Spleen (tissue), 11 donors: ENCODE measurements around the gene CCDC106. TPM values are rescaled to one million over a fixed set of nuclear protein-coding genes. Genes with fewer than 3 reads are reported as not detected.

ENCODE experiments used
- DNase-seq: peaks from one replicate; pipeline ENCODE4 v3.0.0-alpha.2; 2020
- H3K27ac ChIP-seq, 8 donors: fragments of 200-600 bp; sonication (generic) in 7 of 8; 1 replicate in 4 of 8; 2 replicates in 4 of 8; pipeline versions ENCODE4 v1.5.0 to v1.8.0; 2016 to 2021; ENCODE audit warnings: inconsistent platforms in 4 of 8, mild to moderate bottlenecking in 4 of 8, moderate library complexity in 1 of 8
- H3K27me3 ChIP-seq, 7 donors: fragments of 200-600 bp; sonication (generic) in 6 of 7; replicated peaks in 1 of 7; 1 replicate in 4 of 7; 2 replicates in 3 of 7; pipeline versions ENCODE4 v1.5.0 to v1.8.0; 2016 to 2021; ENCODE audit warnings: inconsistent platforms in 3 of 7, mild to moderate bottlenecking in 1 of 7
- H3K36me3 ChIP-seq, 6 donors: fragments of 200-600 bp; sonication (generic) in 5 of 6; 1 replicate in 4 of 6; 2 replicates in 2 of 6; pipeline versions ENCODE4 v1.5.0 to v1.8.0; 2016 to 2021; ENCODE audit warnings: inconsistent platforms in 2 of 6
- H3K4me1 ChIP-seq, 6 donors: fragments of 200-600 bp; sonication (generic) in 5 of 6; 1 replicate in 3 of 6; 2 replicates in 3 of 6; pipeline versions ENCODE4 v1.5.0 to v1.8.0; 2016 to 2021; ENCODE audit warnings: inconsistent platforms in 3 of 6
- H3K4me3 ChIP-seq, 8 donors: fragments of 200-600 bp; sonication (generic) in 7 of 8; 1 replicate in 4 of 8; 2 replicates in 4 of 8; pipeline versions ENCODE4 v1.5.0 to v1.8.0; 2016 to 2021; ENCODE audit warnings: inconsistent platforms in 4 of 8, mild to moderate bottlenecking in 4 of 8, moderate library complexity in 2 of 8
- H3K9me3 ChIP-seq, 8 donors: fragments of 200-600 bp; sonication (generic) in 7 of 8; 1 replicate in 4 of 8; 2 replicates in 4 of 8; pipeline versions ENCODE4 v1.5.0 to v1.8.0; 2016 to 2021; ENCODE audit warnings: inconsistent platforms in 4 of 8
- POLR2A ChIP-seq, 3 donors: fragments of 450-650 bp; IDR thresholded peaks; one replicate each; pipeline ENCODE4 v1.5.1; 2017; ENCODE audit warnings: antibody characterized with exemption in 3 of 3, mild to moderate bottlenecking in 1 of 3
- POLR2AphosphoS5 ChIP-seq, 3 donors: sonication (generic); formaldehyde crosslinking; IDR thresholded peaks; one replicate each; pipeline ENCODE4 v1.5.1; 2017; ENCODE audit warnings: antibody characterized with exemption in 3 of 3
- WGBS, 5 donors: extraction: QIAGEN DNeasy Blood & Tissue Kit in 3 of 5; methylation state at CpG; one replicate each; pipeline versions ENCODE4 v1.1.5 to v1.1.7; 2013 to 2018; 5-methylcytosine and 5-hydroxymethylcytosine counted together
- intact Hi-C: fragments of 100-400 bp; cut with DNase I; formaldehyde crosslinking; loops from one replicate; pipeline ENCODE4 v1.15.0; 2023; ENCODE audit warnings: low total_unique reads
- polyA plus RNA-seq, 3 donors: library from polyadenylated mRNA; stranded (reverse); fragments of 200-250 nt; gene quantifications; one replicate each; pipeline ENCODE4 v1.2.1, GENCODE V29; 2013
- total RNA-seq, 7 donors: library from RNA; depleted of rRNA in 3 of 7; stranded (reverse); fragments of >200 nt in 3 of 7; fragmentation: NEBNext Ultra II Directional in 4 of 7; extraction: Animal tissue kit (Norgen Biotek cat#: 25700) in 4 of 7; gene quantifications; one replicate each; pipeline versions ENCODE4 v1.1.0 to v1.2.1, GENCODE V29; 2016 to 2021
- TF ChIP-seq, protein P1 (sequence below), 11 experiments: fragments of 200-600 bp in 7 of 11; fragments of 450-650 bp in 4 of 11; sonication (generic) in 4 of 11; IDR thresholded peaks in 8 of 11; conservative IDR thresholded peaks in 3 of 11; 1 replicate in 7 of 11; 2 replicates in 4 of 11; pipeline versions ENCODE4 v1.4.0 to v1.8.0; 2016 to 2021; ENCODE audit warnings: antibody characterized with exemption in 11 of 11, inconsistent platforms in 4 of 11, mild to moderate bottlenecking in 1 of 11
- donor health status: healthy with polysubstance abuse.
- donor health status: DM: no; HTN: no; CAD: no; lungs with moderate emphysema.
- donor health status: DM: no; HTN: no; CAD: no.
- donor health status: Bipolar disorder and iron deficiency.
- donor health status: healthy.
- donor health status: DM: no; HTN: no; CAD: no.
- donor health status: DM: yes; HTN: yes; CAD: no.

CCDC106 gene
- total and polyA plus RNA-seq, 10 donors: 11.9 to 40.1 (median 18.6) TPM

DNA sequence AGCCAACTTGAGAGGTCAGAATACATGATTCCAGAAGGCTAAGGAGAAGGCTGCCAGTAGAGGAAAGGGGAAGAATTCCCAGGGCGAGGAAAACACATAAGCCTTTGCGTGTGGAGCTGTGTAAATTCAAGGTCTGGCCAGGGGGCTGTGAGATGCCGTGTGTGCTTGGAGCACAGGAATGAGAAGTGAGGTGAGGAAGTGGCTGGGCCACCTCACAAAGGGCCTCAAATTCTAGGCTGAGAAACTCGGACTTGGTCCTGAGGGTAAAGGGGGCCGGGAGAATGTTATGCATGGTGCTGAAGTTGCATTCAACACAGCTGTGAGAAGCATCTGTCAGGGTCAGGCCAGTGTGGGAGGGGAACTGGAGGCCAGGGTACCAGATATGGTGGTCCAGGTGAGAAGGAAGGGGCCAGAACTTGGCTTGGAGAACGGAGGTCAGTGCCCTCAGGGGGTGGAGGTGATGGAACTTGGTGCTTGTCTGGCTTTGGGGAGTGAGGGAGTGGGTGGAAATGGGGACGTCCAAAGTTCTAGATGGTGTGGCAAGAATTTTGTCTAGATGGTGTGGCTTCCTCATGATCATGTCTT, 12.1 kb upstream of the CCDC106 start:
- no peaks in the 10 kb centered on the region for H3K27me3 ChIP-seq
- TF ChIP-seq POLR2AphosphoS5 (IDR thresholded peaks at IDR 0.05) (no peak), POLR2A (IDR thresholded peaks at IDR 0.05) (no peak)
- TF ChIP-seq, protein P1, sequence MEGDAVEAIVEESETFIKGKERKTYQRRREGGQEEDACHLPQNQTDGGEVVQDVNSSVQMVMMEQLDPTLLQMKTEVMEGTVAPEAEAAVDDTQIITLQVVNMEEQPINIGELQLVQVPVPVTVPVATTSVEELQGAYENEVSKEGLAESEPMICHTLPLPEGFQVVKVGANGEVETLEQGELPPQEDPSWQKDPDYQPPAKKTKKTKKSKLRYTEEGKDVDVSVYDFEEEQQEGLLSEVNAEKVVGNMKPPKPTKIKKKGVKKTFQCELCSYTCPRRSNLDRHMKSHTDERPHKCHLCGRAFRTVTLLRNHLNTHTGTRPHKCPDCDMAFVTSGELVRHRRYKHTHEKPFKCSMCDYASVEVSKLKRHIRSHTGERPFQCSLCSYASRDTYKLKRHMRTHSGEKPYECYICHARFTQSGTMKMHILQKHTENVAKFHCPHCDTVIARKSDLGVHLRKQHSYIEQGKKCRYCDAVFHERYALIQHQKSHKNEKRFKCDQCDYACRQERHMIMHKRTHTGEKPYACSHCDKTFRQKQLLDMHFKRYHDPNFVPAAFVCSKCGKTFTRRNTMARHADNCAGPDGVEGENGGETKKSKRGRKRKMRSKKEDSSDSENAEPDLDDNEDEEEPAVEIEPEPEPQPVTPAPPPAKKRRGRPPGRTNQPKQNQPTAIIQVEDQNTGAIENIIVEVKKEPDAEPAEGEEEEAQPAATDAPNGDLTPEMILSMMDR (IDR thresholded peaks at IDR 0.05 in 8 of 11, conservative IDR thresholded peaks at IDR 0.05 in 3 of 11): no peak
- H3K9me3 ChIP-seq: no peaks in the 10 kb centered on the region
- peaks cover 37 to 87% (median 72%) of the 10 kb centered on the region in 6 donors for H3K4me1 ChIP-seq
- WGBS, 5 donors: 57 to 73% (median 60%) methylated on average over 7 of the region's 7 CpGs
- intact Hi-C loops: no loop called here
- peak overlapping the region; percentile 66 to 85 (median 70) for H3K4me3 ChIP-seq
- peak overlapping the region; percentile 95 to 99 (median 98) for H3K27ac ChIP-seq
- peaks cover 0 to 9% (median 3%) of the 10 kb centered on the region in 6 donors for H3K36me3 ChIP-seq
- no peak for DNase-seq

DNA sequence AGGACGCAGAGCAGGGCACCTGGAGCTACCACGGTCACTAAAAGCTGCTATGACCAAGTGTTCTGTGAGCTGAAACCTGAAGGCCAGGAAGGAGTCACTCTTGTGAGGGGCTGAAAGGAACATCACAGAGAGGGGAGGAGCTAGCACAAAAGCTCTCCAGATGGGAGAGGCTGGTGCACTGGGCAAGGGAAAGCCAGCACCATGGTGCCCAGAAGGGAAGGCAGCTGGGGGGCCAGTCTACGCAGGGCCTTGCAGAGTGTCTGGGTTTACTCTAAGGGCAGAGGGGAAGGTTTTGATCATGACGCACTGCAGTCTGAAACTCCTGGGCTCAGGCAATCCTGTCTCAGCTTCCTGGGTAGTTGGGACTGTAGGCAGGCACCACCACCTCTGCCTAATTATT, 11.3 kb upstream of the CCDC106 start:
- Histone ChIP-seq H3K27ac (peak overlapping the region in 1 of 8 donors; percentile 98), H3K36me3 (peaks cover 0 to 9% (median 3%) of the 10 kb centered on the region in 6 donors), H3K4me1 (peaks cover 37 to 88% (median 74%) of the 10 kb centered on the region in 6 donors), H3K9me3 (no peaks in the 10 kb centered on the region), H3K27me3 (no peaks in the 10 kb centered on the region), H3K4me3 (peak overlapping the region in 1 of 8 donors; percentile 82)
- TF ChIP-seq POLR2A (IDR thresholded peaks at IDR 0.05) (no peak), POLR2AphosphoS5 (IDR thresholded peaks at IDR 0.05) (no peak)
- TF ChIP-seq, protein P1 (IDR thresholded peaks at IDR 0.05 in 8 of 11, conservative IDR thresholded peaks at IDR 0.05 in 3 of 11): no peak
- intact Hi-C loops: no loop called here
- 81 to 91% (median 85%) methylated on average over 4 of the region's 4 CpGs for WGBS, 5 donors
- DNase-seq: no peak

DNA sequence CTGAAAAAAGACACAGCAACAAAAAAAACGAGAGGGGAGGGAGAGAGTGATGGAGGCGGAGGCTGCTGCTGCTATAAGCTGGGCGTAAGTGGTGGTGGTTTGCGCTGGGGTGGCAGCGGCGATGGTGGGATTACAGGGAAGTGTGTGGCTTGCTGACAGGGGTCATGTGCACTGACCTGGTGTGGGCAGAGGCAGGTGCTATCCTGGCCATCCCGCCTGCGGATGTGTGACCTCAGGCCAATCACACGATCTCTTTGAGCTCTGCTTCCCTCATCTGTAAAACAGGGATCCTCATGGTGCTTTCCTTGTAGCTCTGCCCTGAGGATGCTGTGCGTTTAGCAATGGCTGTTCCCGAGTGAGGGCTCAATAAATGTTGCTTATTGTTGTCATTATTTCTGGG, 10.5 kb upstream of the CCDC106 start:
- Histone ChIP-seq H3K27me3 (peaks cover 0 to 7% (median 0%) of the 10 kb centered on the region in 7 donors), H3K4me3 (no peak overlapping the region), H3K9me3 (no peaks in the 10 kb centered on the region), H3K36me3 (peaks cover 0 to 9% (median 3%) of the 10 kb centered on the region in 6 donors), H3K27ac (no peak overlapping the region), H3K4me1 (peaks cover 37 to 88% (median 74%) of the 10 kb centered on the region in 6 donors)
- peak in 2 of 3 donors; percentile 44 to 50 for TF ChIP-seq POLR2AphosphoS5 (IDR thresholded peaks at IDR 0.05)
- TF ChIP-seq, protein P1 (IDR thresholded peaks at IDR 0.05 in 8 of 11, conservative IDR thresholded peaks at IDR 0.05 in 3 of 11): no peak
- DNase-seq: no peak
- intact Hi-C loops: no loop called here
- 78 to 87% (median 84%) methylated on average over 11 of the region's 11 CpGs for WGBS, 5 donors

DNA sequence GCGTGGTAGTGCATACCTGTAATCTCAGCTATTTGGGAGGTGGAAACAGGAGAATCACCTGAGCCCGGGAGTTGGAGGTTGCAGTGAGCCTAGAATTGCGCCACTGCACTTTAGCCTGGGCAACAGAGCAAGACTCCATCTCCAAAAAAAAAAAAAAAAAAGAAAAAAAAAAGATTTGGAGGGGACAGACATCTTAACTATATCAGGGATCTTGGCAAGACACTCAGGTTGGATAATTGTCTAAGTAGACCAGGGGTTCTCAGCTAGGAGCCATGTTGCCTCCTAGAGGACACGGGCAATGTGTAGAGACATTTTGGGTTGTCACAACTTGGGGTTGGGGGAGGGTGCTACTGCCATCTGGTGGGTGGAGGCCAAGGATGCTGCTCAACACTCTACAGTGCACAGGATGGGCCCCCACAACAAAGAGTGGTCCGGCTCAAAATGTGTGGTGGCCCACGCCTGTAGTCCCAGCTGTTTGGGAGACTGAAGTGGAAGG, 9.1 kb upstream of the CCDC106 start:
- intact Hi-C loops: no loop called here
- peaks cover 36 to 94% (median 80%) of the 10 kb centered on the region in 6 donors for H3K4me1 ChIP-seq
- TF ChIP-seq, protein P1 (IDR thresholded peaks at IDR 0.05 in 8 of 11, conservative IDR thresholded peaks at IDR 0.05 in 3 of 11): peak in 8 of 11 experiments; percentile 32 to 54 (median 45)
- TF ChIP-seq POLR2A (IDR thresholded peaks at IDR 0.05) (no peak), POLR2AphosphoS5 (IDR thresholded peaks at IDR 0.05) (peak in 2 of 3 donors; percentile 12 to 26)

More for the DNA sequence above, 9.1 kb upstream of the CCDC106 start:
- Histone ChIP-seq H3K36me3 (peaks cover 0 to 9% (median 3%) of the 10 kb centered on the region in 6 donors), H3K9me3 (no peaks in the 10 kb centered on the region), H3K27ac (peak overlapping the region in 3 of 8 donors; percentile 20 to 94 (median 94)), H3K4me3 (no peak overlapping the region), H3K27me3 (peaks cover 0 to 13% (median 0%) of the 10 kb centered on the region in 7 donors)
- 77 to 84% (median 84%) methylated on average over 6 of the region's 6 CpGs for WGBS, 5 donors
- DNase-seq: no peak
